SK-N-MC (cell line): ENCODE results near the gene PHLDA2.

ENCODE experiments used
- EZH2 ChIP-seq: fragments of 200-600 bp; sonication (generic); IDR thresholded peaks from one replicate; pipeline ENCODE4 v1.6.1; 2017; ENCODE audit warnings: antibody characterized with exemption
- FOXP2 ChIP-seq: optimal IDR thresholded peaks from 2 replicates; pipeline ENCODE3; 2011; ENCODE audit warnings: mild to moderate bottlenecking, moderate library complexity; ENCODE audit not compliant: insufficient read depth; ENCODE audit errors: extremely low read length, control extremely low read depth

GRCh38 chr11:2950825-2951224, 21.6 kb upstream of the PHLDA2 start:
- no peak for TF ChIP-seq FOXP2
- no peak for TF ChIP-seq EZH2
